K562 (cell line): Measurements from ENCODE around the gene QARS1. TPM values are rescaled to one million over a fixed set of nuclear protein-coding genes. Genes with fewer than 3 reads are reported as not detected.
A peak's percentile ranks its signal among the peaks of the same experiment; 100 is the strongest.

Source experiments
- BDP1 ChIP-seq: IDR thresholded peaks from 3 replicates; pipeline ENCODE4 v1.6.1; 2011; ENCODE audit not compliant: insufficient read length, insufficient read depth
- CBX2 ChIP-seq: fragments of 200-600 bp; sonication (generic); IDR thresholded peaks from one replicate; pipeline ENCODE4 v1.6.1; 2012; ENCODE audit warnings: mild to moderate bottlenecking, low read length, inconsistent platforms; ENCODE audit not compliant: insufficient read depth, poor library complexity, severe bottlenecking
- DACH1 ChIP-seq: fragments of 450-650 bp; IDR thresholded peaks from 2 replicates; pipeline ENCODE4 v1.6.1; 2018; ENCODE audit not compliant: partially characterized antibody
- HNRNPH1 ChIP-seq: fragments of 200-400 bp; formaldehyde crosslinking; optimal IDR thresholded peaks from 2 replicates; pipeline ENCODE3; 2017; ENCODE audit warnings: low read depth, mild to moderate bottlenecking, low read length, moderate library complexity
- MCM5 ChIP-seq: fragments of 450-650 bp; IDR thresholded peaks from 2 replicates; pipeline ENCODE4 v1.6.1; 2016; ENCODE audit warnings: low read depth
- MYNN ChIP-seq, 2 experiments: sonication (generic); formaldehyde crosslinking in 1 of 2; IDR thresholded peaks; 2 replicates each; pipeline versions ENCODE4 v1.5.0 to v1.6.1; 2016 to 2020; ENCODE audit warnings: antibody characterized with exemption in 1 of 2, missing genetic modification reagents in 1 of 2
- POLR2A ChIP-seq: fragments of 450-650 bp; conservative IDR thresholded peaks from 2 replicates; pipeline ENCODE4 v1.6.1; 2016
- POLR2AphosphoS5 ChIP-seq: IDR thresholded peaks from 2 replicates; pipeline ENCODE4 v1.6.1; 2011; ENCODE audit warnings: mild to moderate bottlenecking, low read depth, low read length, moderate library complexity; ENCODE audit not compliant: control insufficient read depth, insufficient read depth
- POLR2H ChIP-seq: IDR thresholded peaks from 2 replicates; pipeline ENCODE4 v1.6.1; 2016; ENCODE audit warnings: missing genetic modification characterization, low read depth, mild to moderate bottlenecking, control low read depth, missing compliant biosample characterization, moderate library complexity
- PREB ChIP-seq: sonication (generic); formaldehyde crosslinking; IDR thresholded peaks from 2 replicates; pipeline ENCODE4 v1.8.1; 2023; ENCODE audit warnings: mild to moderate bottlenecking, missing genetic modification reagents
- SIX5 ChIP-seq, 2 experiments: IDR thresholded peaks; 2 replicates each; pipeline ENCODE4 v1.6.1; 2011; ENCODE audit warnings: low read length in 2 of 2, borderline replicate concordance in 1 of 2, low read depth in 1 of 2, mild to moderate bottlenecking in 1 of 2, moderate library complexity in 1 of 2; ENCODE audit not compliant: insufficient read depth in 1 of 2
- SMC3 ChIP-seq: conservative IDR thresholded peaks from 2 replicates; pipeline ENCODE4 v1.6.1; 2011; ENCODE audit warnings: low read depth, low read length, improper control_type of control experiment; ENCODE audit not compliant: insufficient read depth
- TOE1 ChIP-seq, 2 experiments: fragments of 450-650 bp in 1 of 2; sonication (generic) in 1 of 2; formaldehyde crosslinking in 1 of 2; IDR thresholded peaks; 2 replicates each; pipeline versions ENCODE4 v1.7.1 to v1.8.0; 2016 to 2022; ENCODE audit warnings: borderline replicate concordance in 2 of 2, mild to moderate bottlenecking in 2 of 2, antibody characterized with exemption in 1 of 2, inconsistent platforms in 1 of 2, low read depth in 1 of 2, missing genetic modification reagents in 1 of 2, moderate library complexity in 1 of 2
- U2AF2 ChIP-seq: fragments of 200-400 bp; formaldehyde crosslinking; optimal IDR thresholded peaks from 2 replicates; pipeline ENCODE3; 2017; ENCODE audit warnings: low read depth, mild to moderate bottlenecking, low read length
- ZC3H11A ChIP-seq: IDR thresholded peaks from 2 replicates; pipeline ENCODE4 v1.6.1; 2012; ENCODE audit warnings: low read depth, low read length, improper control_type of control experiment
- ZNF354B ChIP-seq: fragments of 250-450 bp; sonication (Bioruptor Pico); IDR thresholded peaks from 2 replicates; pipeline ENCODE4 v1.4.0; 2020
- ZNF512 ChIP-seq: IDR thresholded peaks from 2 replicates; pipeline ENCODE4 v1.6.1; 2016; ENCODE audit warnings: missing genetic modification characterization, missing compliant biosample characterization
- ZNF561 ChIP-seq: fragments of 450-650 bp; formaldehyde crosslinking; conservative IDR thresholded peaks from 2 replicates; pipeline ENCODE4 v1.4.0; 2020; ENCODE audit warnings: mild to moderate bottlenecking, moderate library complexity
- ZNF668 ChIP-seq: fragments of 250-450 bp; sonication (Bioruptor Pico); IDR thresholded peaks from 2 replicates; pipeline ENCODE4 v1.8.0; 2022; ENCODE audit warnings: mild to moderate bottlenecking, inconsistent platforms
- polyA plus RNA-seq, 8 experiments: library from polyadenylated mRNA; depleted of rRNA in 4 of 8; stranded (reverse) in 5 of 8; unstranded in 3 of 8; fragments of >200 nt; fragmentation: Nextera tagmentation in 2 of 8; fragmentation: Illumina TruSeq in 1 of 8; extraction: Ambion mirVana in 2 of 8; extraction: Trizol in 1 of 8; gene quantifications; 2 replicates each; pipeline versions ENCODE4 v1.2.1 to v1.2.3, GENCODE V29; 2011 to 2014; ENCODE audit warnings: inconsistent platforms in 1 of 8, missing spikeins in 1 of 8
- total RNA-seq, 7 experiments: library from RNA; depleted of rRNA in 6 of 7; stranded (reverse); fragments of >200 nt in 6 of 7; fragmentation: Illumina TruSeq in 2 of 7; extraction: Trizol in 2 of 7; gene quantifications; 2 replicates each; pipeline versions ENCODE4 v1.2.1 to v1.2.3, GENCODE V29; 2011 to 2021; ENCODE audit warnings: low replicate concordance in 1 of 7
- TF ChIP-seq, protein P1 (sequence below): fragments of 250-450 bp; sonication (Bioruptor Pico); IDR thresholded peaks from 2 replicates; pipeline ENCODE4 v1.5.0; 2021; ENCODE audit warnings: mild to moderate bottlenecking, moderate library complexity

The QARS1 gene
- total and polyA plus RNA-seq, 9 of the 15 experiments (the other 6 are each of a cell fraction or from before 2014, with no cell fraction given) = 148 to 310 (median 273) TPM

DNA sequence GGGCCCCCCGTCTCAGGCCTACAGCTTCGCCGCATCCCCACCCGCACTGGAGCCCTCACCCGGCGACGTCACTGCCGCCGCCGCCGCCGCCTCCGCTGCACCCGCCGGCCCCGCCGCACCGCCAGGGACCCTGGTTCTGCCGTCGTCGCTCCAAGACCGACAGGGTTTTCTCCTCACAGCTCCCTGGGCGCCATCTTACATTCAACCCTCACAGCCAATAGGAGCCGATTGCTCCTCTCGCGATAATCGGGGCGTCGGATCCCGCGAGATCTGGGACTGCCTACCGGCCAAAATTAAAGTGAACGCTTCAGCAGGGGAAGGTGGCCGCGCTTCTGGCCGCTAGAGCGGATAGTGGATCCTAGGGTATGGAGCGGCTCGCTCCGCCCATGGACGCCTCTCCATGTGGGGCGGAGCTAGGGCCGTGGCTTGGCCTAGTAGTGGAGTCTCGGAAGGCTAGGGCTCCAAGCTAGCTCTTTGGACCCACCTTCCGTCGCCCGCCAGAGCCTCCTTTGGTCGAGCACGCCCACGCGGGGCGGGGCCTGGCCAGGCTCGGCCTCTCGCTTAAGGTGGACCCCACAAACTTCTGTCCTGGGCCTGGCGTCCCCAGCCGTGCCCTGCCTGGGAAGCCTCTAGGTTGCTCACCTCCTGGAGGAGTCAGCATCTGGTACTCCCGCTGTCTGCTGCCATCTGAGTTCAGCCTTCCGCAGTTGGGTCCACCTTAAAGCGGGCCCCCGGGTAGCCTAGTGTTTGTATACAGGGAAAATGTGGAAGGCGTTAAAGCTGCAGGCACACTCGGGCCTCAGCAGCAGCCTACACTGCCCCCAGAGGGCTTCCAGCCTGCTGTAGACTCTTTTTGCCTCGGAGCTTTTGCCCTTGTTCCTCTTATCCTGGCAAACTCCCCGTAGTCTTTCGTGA is 10.4 kb downstream of the QARS1 start, which contains the start of gene QRICH1 (continued):
- TF ChIP-seq SIX5 (IDR thresholded peaks at IDR 0.05; ENCODE audit: borderline replicate concordance in 1 of 2, insufficient read depth in 1 of 2, low read depth in 1 of 2, low read length in 2 of 2) (no peak), CBX2 (no peak), U2AF2 (no peak), HNRNPH1 (no peak), PREB (CRISPR knock-in tag) (no peak), BDP1 (no peak), ZNF561 (CRISPR knock-in tag) (no peak), POLR2AphosphoS5 (peak; percentile 86), MYNN (IDR thresholded peaks at IDR 0.05) (peak; percentile 68; the same call in 1 of the 2 replicates), MYNN (CRISPR knock-in tag; IDR thresholded peaks at IDR 0.05) (no peak), SMC3 (0 out of 2 replicates have a peak, but pooled peaks have one; percentile 10), DACH1 (no peak), ZNF512 (no peak), MCM5 (no peak), ZC3H11A (no peak), POLR2A (peak; percentile 85), TOE1 (IDR thresholded peaks at IDR 0.05; ENCODE audit: borderline replicate concordance) (peak; percentile 95), TOE1 (CRISPR knock-in tag; IDR thresholded peaks at IDR 0.05; ENCODE audit: borderline replicate concordance, low read depth) (peak; percentile 85; the same call in 1 of the 2 replicates), POLR2H (peak; percentile 82), ZNF354B (no peak), ZNF668 (CRISPR knock-in tag) (no peak)
- TF ChIP-seq, protein P1, sequence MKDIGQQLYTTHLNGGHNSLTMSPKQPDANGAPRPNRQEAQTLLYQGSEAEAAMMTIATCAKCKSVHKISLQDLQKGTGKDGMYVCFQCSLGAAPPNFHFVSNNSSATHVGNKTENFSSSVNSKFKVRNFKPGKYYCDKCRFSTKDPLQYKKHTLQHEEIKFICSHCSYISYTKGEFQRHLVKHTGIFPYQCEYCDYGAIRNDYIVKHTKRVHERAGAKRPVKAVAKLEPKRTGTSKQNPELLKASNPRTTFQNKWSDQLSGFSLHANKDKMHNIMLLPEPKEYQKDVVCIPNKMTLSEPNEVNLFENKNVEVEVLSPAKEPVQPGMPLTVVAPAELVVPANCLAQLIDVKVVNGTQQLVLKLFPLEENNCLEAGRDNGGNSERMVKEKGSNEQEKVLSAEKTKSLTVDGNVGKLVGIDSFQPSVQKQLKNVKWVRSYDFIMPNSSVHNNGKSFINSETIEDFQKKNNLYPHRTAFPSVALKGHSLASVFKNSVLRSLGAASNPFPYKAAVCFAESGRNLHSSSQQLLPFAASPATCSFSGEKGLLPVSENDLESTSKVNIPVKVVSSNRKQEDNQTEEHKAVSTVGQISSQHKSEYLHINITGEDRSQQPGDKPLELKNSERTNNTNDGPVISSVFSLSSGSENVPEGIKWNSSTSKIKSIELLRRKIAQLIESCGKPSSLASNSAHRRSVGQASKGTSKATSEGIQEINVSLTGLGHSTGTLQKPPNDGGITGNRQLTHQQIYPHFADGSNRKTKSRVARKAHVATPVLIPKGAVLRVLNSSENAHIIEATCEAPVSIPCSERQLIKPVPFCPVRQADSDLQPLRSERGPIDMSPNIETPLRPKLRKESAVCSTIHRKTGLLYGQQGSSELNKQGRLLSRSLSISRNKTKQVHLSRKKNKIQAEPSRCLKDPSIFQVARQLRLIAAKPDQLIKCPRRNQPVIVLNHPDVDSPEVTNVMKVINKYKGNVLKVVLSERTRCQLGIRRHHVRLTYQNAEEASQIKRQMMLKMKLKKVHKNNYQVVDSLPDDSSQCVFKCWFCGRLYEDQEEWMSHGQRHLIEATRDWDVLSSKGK (CRISPR knock-in tag) = no peak
